Vagina (tissue), 2 donors: ENCODE measurements around the gene GPR27.

Source experiments
- CTCF ChIP-seq, 3 experiments: fragments of 450-650 bp in 2 of 3; fragments of 200-600 bp in 1 of 3; sonication (generic) in 1 of 3; IDR thresholded peaks; one replicate each; pipeline ENCODE4 v1.5.1; 2017 to 2019; ENCODE audit warnings: antibody characterized with exemption in 3 of 3, mild to moderate bottlenecking in 2 of 3, moderate library complexity in 2 of 3
- POLR2A ChIP-seq, 2 donors: fragments of 450-650 bp; IDR thresholded peaks; one replicate each; pipeline ENCODE4 v1.6.1; 2017; ENCODE audit warnings: antibody characterized with exemption in 2 of 2, mild to moderate bottlenecking in 2 of 2, moderate library complexity in 2 of 2

GRCh38 chr3:71751602-71752001 lies 2.1 kb upstream of the GPR27 start:
- TF ChIP-seq CTCF (IDR thresholded peaks at IDR 0.05): no peak
- no peak for TF ChIP-seq POLR2A (IDR thresholded peaks at IDR 0.05)
